ENCODE results near the gene CXCL1.

The CXCL1 gene

GRCh38 chr4:73841243-73841925 is 27.8 kb upstream of the CXCL1 start:
- Histone ChIP-seq H3K4me3 (ENCODE audit: low read length) (no peak overlapping the region), H3K4me1 (ENCODE audit: insufficient read depth, low read length) (no peaks in the 10 kb centered on the region), H3K27me3 (ENCODE audit: insufficient read depth, low read length) (peaks cover 25% of the 10 kb centered on the region), H3K9me3 (ENCODE audit: insufficient read depth, low read depth, low read length) (no peaks in the 10 kb centered on the region), H3K9ac (ENCODE audit: low read depth, low read length) (no peak overlapping the region), H3K36me3 (ENCODE audit: insufficient read depth, low read depth, low read length) (no peaks in the 10 kb centered on the region), H3K27ac (ENCODE audit: low read length) (no peak overlapping the region)

- H3K27me3 ChIP-seq (ENCODE audit: insufficient read depth, low read length): peaks cover 14% of the 10 kb centered on the region
- H3K36me3 ChIP-seq (ENCODE audit: insufficient read depth, low read depth, low read length): no peaks in the 10 kb centered on the region
- H3K27ac ChIP-seq (ENCODE audit: low read length): no peak overlapping the region
- H3K9ac ChIP-seq (ENCODE audit: low read depth, low read length): no peak overlapping the region
- no peak overlapping the region for H3K4me3 ChIP-seq (ENCODE audit: low read length)
- H3K4me1 ChIP-seq (ENCODE audit: insufficient read depth, low read length): no peaks in the 10 kb centered on the region
- no peaks in the 10 kb centered on the region for H3K9me3 ChIP-seq (ENCODE audit: insufficient read depth, low read depth, low read length)
These were observed 26.5 kb upstream of the CXCL1 start for GRCh38 chr4:73842696-73843095.

GRCh38 chr4:73843369-73843768 is 25.8 kb upstream of the CXCL1 start:
- Histone ChIP-seq H3K4me1 (ENCODE audit: insufficient read depth, low read length) (no peaks in the 10 kb centered on the region), H3K4me3 (ENCODE audit: low read length) (no peak overlapping the region), H3K36me3 (ENCODE audit: insufficient read depth, low read depth, low read length) (no peaks in the 10 kb centered on the region), H3K9me3 (ENCODE audit: insufficient read depth, low read depth, low read length) (no peaks in the 10 kb centered on the region), H3K9ac (ENCODE audit: low read depth, low read length) (no peak overlapping the region), H3K27ac (ENCODE audit: low read length) (no peak overlapping the region), H3K27me3 (ENCODE audit: insufficient read depth, low read length) (peaks cover 7% of the 10 kb centered on the region)

- Histone ChIP-seq H3K27ac (ENCODE audit: low read length) (no peak overlapping the region), H3K27me3 (ENCODE audit: insufficient read depth, low read length) (no peaks in the 10 kb centered on the region), H3K36me3 (ENCODE audit: insufficient read depth, low read depth, low read length) (no peaks in the 10 kb centered on the region), H3K9ac (ENCODE audit: low read depth, low read length) (no peak overlapping the region), H3K4me1 (ENCODE audit: insufficient read depth, low read length) (no peaks in the 10 kb centered on the region), H3K9me3 (ENCODE audit: insufficient read depth, low read depth, low read length) (no peaks in the 10 kb centered on the region), H3K4me3 (ENCODE audit: low read length) (no peak overlapping the region)
These were observed 24.8 kb upstream of the CXCL1 start for GRCh38 chr4:73844345-73844744.

- no peaks in the 10 kb centered on the region for H3K27me3 ChIP-seq (ENCODE audit: insufficient read depth, low read length)
- H3K9me3 ChIP-seq (ENCODE audit: insufficient read depth, low read depth, low read length): no peaks in the 10 kb centered on the region
- no peak overlapping the region for H3K4me3 ChIP-seq (ENCODE audit: low read length)
- no peak overlapping the region for H3K9ac ChIP-seq (ENCODE audit: low read depth, low read length)
- no peak overlapping the region for H3K27ac ChIP-seq (ENCODE audit: low read length)
- H3K4me1 ChIP-seq (ENCODE audit: insufficient read depth, low read length): no peaks in the 10 kb centered on the region; the same call in 1 of the 2 replicates
- H3K36me3 ChIP-seq (ENCODE audit: insufficient read depth, low read depth, low read length): no peaks in the 10 kb centered on the region
These were observed 24.4 kb upstream of the CXCL1 start for GRCh38 chr4:73844806-73845205.

- H3K36me3 ChIP-seq (ENCODE audit: insufficient read depth, low read depth, low read length): no peaks in the 10 kb centered on the region
- H3K9me3 ChIP-seq (ENCODE audit: insufficient read depth, low read depth, low read length): no peaks in the 10 kb centered on the region
- no peak overlapping the region for H3K4me3 ChIP-seq (ENCODE audit: low read length)
- no peaks in the 10 kb centered on the region for H3K27me3 ChIP-seq (ENCODE audit: insufficient read depth, low read length)
- H3K9ac ChIP-seq (ENCODE audit: low read depth, low read length): no peak overlapping the region
- no peak overlapping the region for H3K27ac ChIP-seq (ENCODE audit: low read length)
- H3K4me1 ChIP-seq (ENCODE audit: insufficient read depth, low read length): no peaks in the 10 kb centered on the region; the same call in 1 of the 2 replicates
These were observed 21.5 kb upstream of the CXCL1 start for GRCh38 chr4:73847526-73848182.

GRCh38 chr4:73848183-73848777 is 20.9 kb upstream of the CXCL1 start:
- Histone ChIP-seq H3K4me3 (ENCODE audit: low read length) (no peak overlapping the region), H3K36me3 (ENCODE audit: insufficient read depth, low read depth, low read length) (no peaks in the 10 kb centered on the region), H3K4me1 (ENCODE audit: insufficient read depth, low read length) (no peaks in the 10 kb centered on the region; the same call in 1 of the 2 replicates), H3K9me3 (ENCODE audit: insufficient read depth, low read depth, low read length) (no peaks in the 10 kb centered on the region), H3K27ac (ENCODE audit: low read length) (no peak overlapping the region), H3K9ac (ENCODE audit: low read depth, low read length) (no peak overlapping the region), H3K27me3 (ENCODE audit: insufficient read depth, low read length) (no peaks in the 10 kb centered on the region; the same call in 1 of the 2 replicates)

- Histone ChIP-seq H3K9me3 (ENCODE audit: insufficient read depth, low read depth, low read length) (no peaks in the 10 kb centered on the region), H3K4me3 (ENCODE audit: low read length) (no peak overlapping the region), H3K27ac (ENCODE audit: low read length) (no peak overlapping the region), H3K4me1 (ENCODE audit: insufficient read depth, low read length) (no peaks in the 10 kb centered on the region; the same call in 1 of the 2 replicates), H3K9ac (ENCODE audit: low read depth, low read length) (no peak overlapping the region), H3K36me3 (ENCODE audit: insufficient read depth, low read depth, low read length) (no peaks in the 10 kb centered on the region), H3K27me3 (ENCODE audit: insufficient read depth, low read length) (no peaks in the 10 kb centered on the region; the same call in 1 of the 2 replicates)
These were observed 18.8 kb upstream of the CXCL1 start for GRCh38 chr4:73850261-73850970.

- H3K27me3 ChIP-seq (ENCODE audit: insufficient read depth, low read length): no peaks in the 10 kb centered on the region; the same call in 1 of the 2 replicates
- H3K9ac ChIP-seq (ENCODE audit: low read depth, low read length): no peak overlapping the region
- H3K9me3 ChIP-seq (ENCODE audit: insufficient read depth, low read depth, low read length): no peaks in the 10 kb centered on the region
- no peak overlapping the region for H3K27ac ChIP-seq (ENCODE audit: low read length)
- no peaks in the 10 kb centered on the region for H3K36me3 ChIP-seq (ENCODE audit: insufficient read depth, low read depth, low read length)
- no peak overlapping the region for H3K4me3 ChIP-seq (ENCODE audit: low read length)
- H3K4me1 ChIP-seq (ENCODE audit: insufficient read depth, low read length): no peaks in the 10 kb centered on the region; the same call in 1 of the 2 replicates
These were observed 17.9 kb upstream of the CXCL1 start for GRCh38 chr4:73851293-73851692.

GRCh38 chr4:73852771-73853170 is 16.4 kb upstream of the CXCL1 start:
- no peak overlapping the region for H3K4me3 ChIP-seq (ENCODE audit: low read length)
- H3K27me3 ChIP-seq (ENCODE audit: insufficient read depth, low read length): no peaks in the 10 kb centered on the region; the same call in 1 of the 2 replicates
- H3K9me3 ChIP-seq (ENCODE audit: insufficient read depth, low read depth, low read length): no peaks in the 10 kb centered on the region
- no peaks in the 10 kb centered on the region; the same call in 1 of the 2 replicates for H3K4me1 ChIP-seq (ENCODE audit: insufficient read depth, low read length)
- no peaks in the 10 kb centered on the region for H3K36me3 ChIP-seq (ENCODE audit: insufficient read depth, low read depth, low read length)
- no peak overlapping the region for H3K27ac ChIP-seq (ENCODE audit: low read length)
- no peak overlapping the region for H3K9ac ChIP-seq (ENCODE audit: low read depth, low read length)

- H3K9me3 ChIP-seq (ENCODE audit: insufficient read depth, low read depth, low read length): no peaks in the 10 kb centered on the region
- no peak within 1 kb of the TSS for H3K27ac ChIP-seq (ENCODE audit: low read length)
- H3K27me3 ChIP-seq (ENCODE audit: insufficient read depth, low read length): no peaks in the 10 kb centered on the region; the same call in 1 of the 2 replicates
- no peak within 1 kb of the TSS for H3K9ac ChIP-seq (ENCODE audit: low read depth, low read length)
- H3K4me1 ChIP-seq (ENCODE audit: insufficient read depth, low read length): no peaks in the 10 kb centered on the region; the same call in 1 of the 2 replicates
- H3K36me3 ChIP-seq (ENCODE audit: insufficient read depth, low read depth, low read length): no peaks in the 10 kb centered on the region
- H3K4me3 ChIP-seq (ENCODE audit: low read length): no peak within 1 kb of the TSS
These were observed 15.9 kb upstream of the CXCL1 start, which contains the start of gene PF4V1 for GRCh38 chr4:73853246-73853704. Gene PF4V1 (plus strand): TSS chr4:73853296. CDS start chr4:73853363, 67 bp downstream.
